GM12874 (cell line): ENCODE measurements around the gene CRYBG1.

ENCODE experiments used
- CTCF ChIP-seq: IDR thresholded peaks from 2 replicates; pipeline ENCODE4 v1.5.1; 2011; ENCODE audit warnings: low read depth, mild to moderate bottlenecking, control low read depth, low read length, moderate library complexity; ENCODE audit not compliant: insufficient read depth

Gene CRYBG1

DNA sequence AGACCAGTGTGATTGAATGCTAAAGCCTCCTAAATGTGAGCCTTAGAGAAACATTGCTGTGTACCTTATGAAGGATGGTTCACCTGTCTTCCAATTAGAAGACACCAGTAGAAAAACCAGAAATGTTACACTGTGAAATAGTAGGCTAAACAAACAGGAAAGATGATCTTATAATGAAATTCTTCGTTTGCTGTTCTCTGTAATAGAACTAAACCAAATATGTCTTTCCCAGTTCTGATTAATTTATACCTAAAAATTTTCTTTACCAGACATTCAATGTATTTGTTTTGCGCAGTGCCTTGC, 154.0 kb downstream of the CRYBG1 start:
- no peak for TF ChIP-seq CTCF

- no peak for TF ChIP-seq CTCF
Observed at GRCh38 chr6:106516616-106517015, 156.1 kb downstream of the CRYBG1 start.

DNA sequence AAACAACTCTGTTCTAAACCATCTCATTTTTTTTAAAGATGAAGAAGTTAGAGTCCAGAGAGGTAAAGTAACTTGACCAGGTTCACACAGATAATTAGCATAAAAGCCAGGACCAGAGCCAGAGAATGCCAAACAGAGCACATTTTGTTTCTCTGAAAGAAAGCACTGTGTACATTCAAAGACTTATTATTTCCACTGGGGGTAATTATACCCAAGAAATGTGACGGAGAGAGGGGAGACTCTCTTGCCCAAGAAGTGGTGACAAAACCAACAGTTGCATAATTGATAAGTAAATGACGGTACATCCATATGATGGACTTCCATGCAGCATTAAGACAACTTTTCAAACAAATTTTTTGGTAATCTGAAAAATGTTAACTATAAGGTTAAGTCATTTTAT, 157.2 kb downstream of the CRYBG1 start:
- TF ChIP-seq CTCF = no peak

GRCh38 chr6:106518748-106519147, 158.2 kb downstream of the CRYBG1 start:
- TF ChIP-seq CTCF = no peak

GRCh38 chr6:106519460-106520394, 159.2 kb downstream of the CRYBG1 start:
- TF ChIP-seq CTCF = no peak

GRCh38 chr6:106520711-106521401, 160.3 kb downstream of the CRYBG1 start:
- no peak for TF ChIP-seq CTCF

- TF ChIP-seq CTCF = no peak
Observed at GRCh38 chr6:106522562-106523250, 162.2 kb downstream of the CRYBG1 start.
